Measurements from ENCODE around the gene ADGRG3. TPM values are rescaled to one million over a fixed set of nuclear protein-coding genes. Genes with fewer than 3 reads are reported as not detected.

Gene ADGRG3
- total and polyA plus RNA-seq, 2 experiments from 2014 or later = not detected

DNA sequence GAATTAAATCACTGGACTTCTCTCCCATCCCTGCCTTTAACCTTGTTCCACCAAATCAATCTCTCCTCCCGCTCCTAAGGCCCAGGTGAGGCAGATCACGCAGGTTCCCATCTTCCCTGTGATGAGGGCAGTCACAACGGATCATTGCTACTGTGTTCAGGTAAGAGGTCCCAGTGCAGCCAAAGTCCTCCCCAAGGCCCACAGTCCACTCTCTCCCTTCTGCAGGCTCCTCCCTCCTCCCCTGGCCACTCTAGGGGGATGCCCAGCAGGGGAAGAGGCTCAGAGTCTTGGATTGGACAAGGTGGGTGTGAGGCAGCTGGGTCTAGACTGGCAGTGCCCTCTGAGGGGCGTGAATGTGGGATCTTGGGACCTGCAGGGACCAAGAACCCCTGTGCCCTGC lies 2.6 kb upstream of the ADGRG3 start (continued):
- TF ChIP-seq, protein P1, sequence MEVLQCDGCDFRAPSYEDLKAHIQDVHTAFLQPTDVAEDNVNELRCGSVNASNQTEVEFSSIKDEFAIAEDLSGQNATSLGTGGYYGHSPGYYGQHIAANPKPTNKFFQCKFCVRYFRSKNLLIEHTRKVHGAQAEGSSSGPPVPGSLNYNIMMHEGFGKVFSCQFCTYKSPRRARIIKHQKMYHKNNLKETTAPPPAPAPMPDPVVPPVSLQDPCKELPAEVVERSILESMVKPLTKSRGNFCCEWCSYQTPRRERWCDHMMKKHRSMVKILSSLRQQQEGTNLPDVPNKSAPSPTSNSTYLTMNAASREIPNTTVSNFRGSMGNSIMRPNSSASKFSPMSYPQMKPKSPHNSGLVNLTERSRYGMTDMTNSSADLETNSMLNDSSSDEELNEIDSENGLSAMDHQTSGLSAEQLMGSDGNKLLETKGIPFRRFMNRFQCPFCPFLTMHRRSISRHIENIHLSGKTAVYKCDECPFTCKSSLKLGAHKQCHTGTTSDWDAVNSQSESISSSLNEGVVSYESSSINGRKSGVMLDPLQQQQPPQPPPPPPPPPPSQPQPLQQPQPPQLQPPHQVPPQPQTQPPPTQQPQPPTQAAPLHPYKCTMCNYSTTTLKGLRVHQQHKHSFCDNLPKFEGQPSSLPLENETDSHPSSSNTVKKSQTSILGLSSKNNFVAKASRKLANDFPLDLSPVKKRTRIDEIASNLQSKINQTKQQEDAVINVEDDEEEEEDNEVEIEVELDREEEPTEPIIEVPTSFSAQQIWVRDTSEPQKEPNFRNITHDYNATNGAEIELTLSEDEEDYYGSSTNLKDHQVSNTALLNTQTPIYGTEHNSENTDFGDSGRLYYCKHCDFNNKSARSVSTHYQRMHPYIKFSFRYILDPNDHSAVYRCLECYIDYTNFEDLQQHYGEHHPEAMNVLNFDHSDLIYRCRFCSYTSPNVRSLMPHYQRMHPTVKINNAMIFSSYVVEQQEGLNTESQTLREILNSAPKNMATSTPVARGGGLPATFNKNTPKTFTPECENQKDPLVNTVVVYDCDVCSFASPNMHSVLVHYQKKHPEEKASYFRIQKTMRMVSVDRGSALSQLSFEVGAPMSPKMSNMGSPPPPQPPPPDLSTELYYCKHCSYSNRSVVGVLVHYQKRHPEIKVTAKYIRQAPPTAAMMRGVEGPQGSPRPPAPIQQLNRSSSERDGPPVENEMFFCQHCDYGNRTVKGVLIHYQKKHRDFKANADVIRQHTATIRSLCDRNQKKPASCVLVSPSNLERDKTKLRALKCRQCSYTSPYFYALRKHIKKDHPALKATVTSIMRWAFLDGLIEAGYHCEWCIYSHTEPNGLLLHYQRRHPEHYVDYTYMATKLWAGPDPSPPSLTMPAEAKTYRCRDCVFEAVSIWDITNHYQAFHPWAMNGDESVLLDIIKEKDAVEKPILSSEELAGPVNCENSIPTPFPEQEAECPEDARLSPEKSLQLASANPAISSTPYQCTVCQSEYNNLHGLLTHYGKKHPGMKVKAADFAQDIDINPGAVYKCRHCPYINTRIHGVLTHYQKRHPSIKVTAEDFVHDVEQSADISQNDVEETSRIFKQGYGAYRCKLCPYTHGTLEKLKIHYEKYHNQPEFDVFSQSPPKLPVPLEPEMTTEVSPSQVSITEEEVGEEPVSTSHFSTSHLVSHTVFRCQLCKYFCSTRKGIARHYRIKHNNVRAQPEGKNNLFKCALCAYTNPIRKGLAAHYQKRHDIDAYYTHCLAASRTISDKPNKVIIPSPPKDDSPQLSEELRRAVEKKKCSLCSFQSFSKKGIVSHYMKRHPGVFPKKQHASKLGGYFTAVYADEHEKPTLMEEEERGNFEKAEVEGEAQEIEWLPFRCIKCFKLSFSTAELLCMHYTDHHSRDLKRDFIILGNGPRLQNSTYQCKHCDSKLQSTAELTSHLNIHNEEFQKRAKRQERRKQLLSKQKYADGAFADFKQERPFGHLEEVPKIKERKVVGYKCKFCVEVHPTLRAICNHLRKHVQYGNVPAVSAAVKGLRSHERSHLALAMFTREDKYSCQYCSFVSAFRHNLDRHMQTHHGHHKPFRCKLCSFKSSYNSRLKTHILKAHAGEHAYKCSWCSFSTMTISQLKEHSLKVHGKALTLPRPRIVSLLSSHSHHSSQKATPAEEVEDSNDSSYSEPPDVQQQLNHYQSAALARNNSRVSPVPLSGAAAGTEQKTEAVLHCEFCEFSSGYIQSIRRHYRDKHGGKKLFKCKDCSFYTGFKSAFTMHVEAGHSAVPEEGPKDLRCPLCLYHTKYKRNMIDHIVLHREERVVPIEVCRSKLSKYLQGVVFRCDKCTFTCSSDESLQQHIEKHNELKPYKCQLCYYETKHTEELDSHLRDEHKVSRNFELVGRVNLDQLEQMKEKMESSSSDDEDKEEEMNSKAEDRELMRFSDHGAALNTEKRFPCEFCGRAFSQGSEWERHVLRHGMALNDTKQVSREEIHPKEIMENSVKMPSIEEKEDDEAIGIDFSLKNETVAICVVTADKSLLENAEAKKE (CRISPR knock-in tag; IDR thresholded peaks at IDR 0.05) = no peak

DNA sequence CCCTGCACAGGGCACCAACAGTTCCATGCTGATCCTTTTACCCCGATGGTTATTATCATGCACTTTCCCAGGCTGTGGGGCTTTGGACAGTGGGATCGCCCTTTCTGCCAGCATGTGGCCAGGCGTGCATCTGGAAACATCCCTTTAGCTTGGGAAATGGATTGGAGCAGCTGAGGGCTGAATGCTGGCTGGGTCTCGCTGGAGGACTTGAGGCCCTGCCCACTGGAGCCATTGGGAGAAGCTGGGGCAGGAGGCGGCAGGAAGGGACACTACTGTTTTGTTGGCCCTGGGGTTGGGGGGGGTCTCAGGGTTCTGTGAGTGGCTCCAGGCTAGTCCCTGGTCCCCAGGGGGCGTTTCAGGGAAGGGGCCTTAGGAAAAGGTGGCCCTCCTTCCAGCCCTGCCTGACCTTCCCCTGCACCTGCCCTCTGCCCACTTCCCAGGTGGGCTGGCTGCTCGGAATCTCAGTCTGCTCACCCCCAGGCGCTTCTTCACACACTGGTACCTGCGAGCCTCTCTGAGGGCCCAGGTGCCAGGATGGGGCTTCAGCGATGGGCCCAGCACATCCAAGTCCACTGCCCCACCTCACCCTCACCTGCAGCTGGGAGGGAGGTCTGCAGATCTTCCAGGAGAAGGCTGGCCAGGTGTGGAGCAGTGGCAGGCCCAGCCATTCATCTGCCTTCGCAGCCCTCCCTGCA lies 1.6 kb upstream of the ADGRG3 start:
- H3K36me3 Mint-ChIP-seq (ENCODE audit: low read depth) = no peaks in the 10 kb centered on the region
- H3K27ac ChIP-seq (ENCODE audit: low read depth) = no peak overlapping the region
- no peak overlapping the region for H3K4me2 ChIP-seq
- no peaks in the 10 kb centered on the region for H4K20me1 ChIP-seq (replicated peaks; ENCODE audit: insufficient read depth)
- H2AFZ ChIP-seq = no peak overlapping the region
- H3K9me2 ChIP-seq (ENCODE audit: insufficient read depth) = no peaks in the 10 kb centered on the region
- H3K4me1 ChIP-seq (ENCODE audit: insufficient read depth) = no peaks in the 10 kb centered on the region
- no peak for ATAC-seq
- peaks cover 6% of the 10 kb centered on the region for H3K27me3 Mint-ChIP-seq (ENCODE audit: insufficient read depth, low read depth, poor library complexity)
- no peak overlapping the region for H3K4me3 ChIP-seq
- no peak overlapping the region for H3K4me3 Mint-ChIP-seq
- no peak for DNase-seq (ENCODE audit: low spot score)
- no peaks in the 10 kb centered on the region for H3K79me2 ChIP-seq (replicated peaks; ENCODE audit: insufficient read depth)
- no peak overlapping the region for H3K27ac Mint-ChIP-seq
- H3K27me3 ChIP-seq (ENCODE audit: insufficient read depth) = no peaks in the 10 kb centered on the region
- no peaks in the 10 kb centered on the region for H3K36me3 ChIP-seq (ENCODE audit: insufficient read depth)
- no peaks in the 10 kb centered on the region for H3F3A ChIP-seq (replicated peaks; ENCODE audit: low read depth)
- H3K4me1 Mint-ChIP-seq = peaks cover 4% of the 10 kb centered on the region; the same call in 2 of the 3 replicates
- H3K9me3 Mint-ChIP-seq = no peaks in the 10 kb centered on the region; the same call in 1 of the 3 replicates
- TF ChIP-seq EZH2 (IDR thresholded peaks at IDR 0.05; ENCODE audit: low read depth, unreplicated experiment) (no peak), ZNF114 (CRISPR knock-in tag; IDR thresholded peaks at IDR 0.05) (no peak), JUNB (IDR thresholded peaks at IDR 0.05; ENCODE audit: unreplicated experiment) (no peak), ZNF331 (CRISPR knock-in tag; IDR thresholded peaks at IDR 0.05; ENCODE audit: low read depth) (no peak), NANOG (IDR thresholded peaks at IDR 0.05; ENCODE audit: borderline replicate concordance) (no peak), POLR2AphosphoS5 (IDR thresholded peaks at IDR 0.05; ENCODE audit: low read depth) (no peak), EZH2phosphoT487 (IDR thresholded peaks at IDR 0.05; ENCODE audit: unreplicated experiment) (no peak), STAT1 (IDR thresholded peaks at IDR 0.05; ENCODE audit: unreplicated experiment) (no peak), CREB1 (CRISPR knock-in tag; IDR thresholded peaks at IDR 0.05; ENCODE audit: low read depth) (no peak)
- TF ChIP-seq, protein P2, sequence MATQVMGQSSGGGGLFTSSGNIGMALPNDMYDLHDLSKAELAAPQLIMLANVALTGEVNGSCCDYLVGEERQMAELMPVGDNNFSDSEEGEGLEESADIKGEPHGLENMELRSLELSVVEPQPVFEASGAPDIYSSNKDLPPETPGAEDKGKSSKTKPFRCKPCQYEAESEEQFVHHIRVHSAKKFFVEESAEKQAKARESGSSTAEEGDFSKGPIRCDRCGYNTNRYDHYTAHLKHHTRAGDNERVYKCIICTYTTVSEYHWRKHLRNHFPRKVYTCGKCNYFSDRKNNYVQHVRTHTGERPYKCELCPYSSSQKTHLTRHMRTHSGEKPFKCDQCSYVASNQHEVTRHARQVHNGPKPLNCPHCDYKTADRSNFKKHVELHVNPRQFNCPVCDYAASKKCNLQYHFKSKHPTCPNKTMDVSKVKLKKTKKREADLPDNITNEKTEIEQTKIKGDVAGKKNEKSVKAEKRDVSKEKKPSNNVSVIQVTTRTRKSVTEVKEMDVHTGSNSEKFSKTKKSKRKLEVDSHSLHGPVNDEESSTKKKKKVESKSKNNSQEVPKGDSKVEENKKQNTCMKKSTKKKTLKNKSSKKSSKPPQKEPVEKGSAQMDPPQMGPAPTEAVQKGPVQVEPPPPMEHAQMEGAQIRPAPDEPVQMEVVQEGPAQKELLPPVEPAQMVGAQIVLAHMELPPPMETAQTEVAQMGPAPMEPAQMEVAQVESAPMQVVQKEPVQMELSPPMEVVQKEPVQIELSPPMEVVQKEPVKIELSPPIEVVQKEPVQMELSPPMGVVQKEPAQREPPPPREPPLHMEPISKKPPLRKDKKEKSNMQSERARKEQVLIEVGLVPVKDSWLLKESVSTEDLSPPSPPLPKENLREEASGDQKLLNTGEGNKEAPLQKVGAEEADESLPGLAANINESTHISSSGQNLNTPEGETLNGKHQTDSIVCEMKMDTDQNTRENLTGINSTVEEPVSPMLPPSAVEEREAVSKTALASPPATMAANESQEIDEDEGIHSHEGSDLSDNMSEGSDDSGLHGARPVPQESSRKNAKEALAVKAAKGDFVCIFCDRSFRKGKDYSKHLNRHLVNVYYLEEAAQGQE (IDR thresholded peaks at IDR 0.05; ENCODE audit: unreplicated experiment) = no peak
- TF ChIP-seq, protein P3, sequence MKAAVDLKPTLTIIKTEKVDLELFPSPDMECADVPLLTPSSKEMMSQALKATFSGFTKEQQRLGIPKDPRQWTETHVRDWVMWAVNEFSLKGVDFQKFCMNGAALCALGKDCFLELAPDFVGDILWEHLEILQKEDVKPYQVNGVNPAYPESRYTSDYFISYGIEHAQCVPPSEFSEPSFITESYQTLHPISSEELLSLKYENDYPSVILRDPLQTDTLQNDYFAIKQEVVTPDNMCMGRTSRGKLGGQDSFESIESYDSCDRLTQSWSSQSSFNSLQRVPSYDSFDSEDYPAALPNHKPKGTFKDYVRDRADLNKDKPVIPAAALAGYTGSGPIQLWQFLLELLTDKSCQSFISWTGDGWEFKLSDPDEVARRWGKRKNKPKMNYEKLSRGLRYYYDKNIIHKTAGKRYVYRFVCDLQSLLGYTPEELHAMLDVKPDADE (IDR thresholded peaks at IDR 0.05) = no peak

Data from GM23338 (cell line).